HCT116 (cell line): Measurements from ENCODE around the gene TTC17. TPM values are rescaled to one million over a fixed set of nuclear protein-coding genes. Genes with fewer than 3 reads are reported as not detected.

Source experiments
- ATAC-seq: fragments of 200-7000 bp; cut with Tn5 transposase; 2 replicates; pipeline ENCODE4 v1.9.1; 2020; ENCODE audit warnings: mild to moderate bottlenecking, moderate library complexity
- BruUV-seq: library from RNA; stranded (reverse); fragments of 400-500 nt; replicated peaks from 2 replicates; lab custom pipeline; 2021; lab: Mats Ljungman, UMichigan
- CTCF ChIA-PET: fragments of 300-600 bp; sonication (Branson Sonifier 250); formaldehyde crosslinking; loops from one replicate; lab custom pipeline; 2021; ENCODE audit warnings: antibody characterized with exemption; lab: Charles Lee
- POLR2A ChIA-PET: fragments of 300-600, 350-600 bp; sonication (Branson Sonifier 250); formaldehyde crosslinking; loops from one replicate; lab custom pipeline; 2021; ENCODE audit warnings: antibody characterized with exemption; lab: Charles Lee
- RAD21 ChIA-PET, 2 experiments: fragments of 300-600 bp; sonication (Branson Sonifier 250); formaldehyde crosslinking; loops; one replicate each; lab custom pipeline; 2023; ENCODE audit warnings: low total read pairs in 2 of 2; ENCODE audit not compliant: uncharacterized antibody in 2 of 2, unreplicated experiment in 2 of 2, low non-redundant PET in 1 of 2; lab: Charles Lee
- DNase-seq: peaks from one replicate; pipeline ENCODE4 v3.0.0-alpha.2; 2010; ENCODE audit warnings: low read depth, low spot score
- H2AFZ ChIP-seq: fragments of 200-600 bp; shearing (Covaris generic), sonication (generic); 2 replicates; pipeline ENCODE4 v1.6.1; 2017; ENCODE audit warnings: low read depth, mixed run types, mixed read lengths, antibody characterized with exemption, low read length; ENCODE audit not compliant: poor library complexity, severe bottlenecking
- H3K27ac ChIP-seq: 2 replicates; pipeline ENCODE4 v1.5.1; 2012; ENCODE audit warnings: low read depth, low read length
- H3K27me3 ChIP-seq: fragments of 200-600 bp; sonication (generic); 2 replicates; pipeline ENCODE4 v1.6.1; 2016; ENCODE audit warnings: mixed run types, low read length, mixed read lengths; ENCODE audit not compliant: insufficient read depth
- H3K36me3 ChIP-seq, 2 experiments: fragments of 200-500 bp in 1 of 2; fragments of 200-600 bp in 1 of 2; sonication (Bioruptor generic) in 1 of 2; sonication (generic) in 1 of 2; 2 replicates each; pipeline versions ENCODE4 v1.5.1 to v1.6.1; 2014 to 2016; ENCODE audit warnings: low read length in 2 of 2, inconsistent platforms in 1 of 2, mixed read lengths in 1 of 2, mixed run types in 1 of 2; ENCODE audit not compliant: insufficient read depth in 2 of 2, control insufficient read depth in 1 of 2
- H3K4me1 ChIP-seq, 2 experiments: fragments of 200-600 bp in 1 of 2; sonication (generic) in 1 of 2; 2 replicates each; pipeline versions ENCODE4 v1.5.1 to v1.6.1; 2012 to 2017; ENCODE audit warnings: low read length in 2 of 2, inconsistent platforms in 1 of 2, mild to moderate bottlenecking in 1 of 2, mixed read lengths in 1 of 2, mixed run types in 1 of 2, moderate library complexity in 1 of 2; ENCODE audit not compliant: insufficient read depth in 2 of 2, control insufficient read depth in 1 of 2
- H3K4me2 ChIP-seq: fragments of 200-600 bp; sonication (generic); 2 replicates; pipeline ENCODE4 v1.6.1; 2017; ENCODE audit warnings: mixed run types, low read length, mixed read lengths
- H3K4me3 ChIP-seq, 2 experiments: fragments of 200-600 bp in 1 of 2; sonication (generic) in 1 of 2; replicated peaks in 1 of 2; 2 replicates each; pipeline ENCODE4 v1.5.1; 2011 to 2016; ENCODE audit warnings: low read length in 2 of 2, control low read depth in 1 of 2, low read depth in 1 of 2, mild to moderate bottlenecking in 1 of 2, mixed read lengths in 1 of 2, mixed run types in 1 of 2
- H3K79me2 ChIP-seq: fragments of 200-600 bp; sonication (generic); 2 replicates; pipeline ENCODE4 v1.6.1; 2017; ENCODE audit warnings: mild to moderate bottlenecking, mixed run types, low read length, moderate library complexity, mixed read lengths; ENCODE audit not compliant: insufficient read depth
- H3K9ac ChIP-seq: fragments of 200-600 bp; sonication (generic); 2 replicates; pipeline ENCODE4 v1.6.1; 2016; ENCODE audit warnings: low read length, mixed read lengths
- H3K9me2 ChIP-seq: fragments of 200-600 bp; sonication (generic), shearing (Covaris generic); 2 replicates; pipeline ENCODE4 v1.6.1; 2017; ENCODE audit warnings: mixed run types, mild to moderate bottlenecking, moderate library complexity; ENCODE audit not compliant: insufficient read depth
- H3K9me3 ChIP-seq, 2 experiments: fragments of 200-500 bp in 1 of 2; fragments of 200-600 bp in 1 of 2; sonication (Bioruptor generic) in 1 of 2; sonication (generic) in 1 of 2; 2 replicates each; pipeline ENCODE4 v1.6.1; 2014 to 2017; ENCODE audit warnings: low read length in 2 of 2, mixed read lengths in 2 of 2, inconsistent platforms in 1 of 2, low read depth in 1 of 2, mild to moderate bottlenecking in 1 of 2, mixed run types in 1 of 2, moderate library complexity in 1 of 2; ENCODE audit not compliant: control insufficient read depth in 1 of 2, insufficient read depth in 1 of 2
- H4K20me1 ChIP-seq: fragments of 200-600 bp; sonication (generic), shearing (Covaris generic); 2 replicates; pipeline ENCODE4 v1.6.1; 2017; ENCODE audit warnings: mixed run types, mild to moderate bottlenecking, moderate library complexity; ENCODE audit not compliant: insufficient read depth
- EZH2 ChIP-seq: fragments of 200-600 bp; sonication (generic); IDR thresholded peaks from 2 replicates; pipeline ENCODE4 v1.6.1; 2017; ENCODE audit warnings: antibody characterized with exemption, mixed run types
- FOSL1 ChIP-seq: IDR thresholded peaks from 2 replicates; pipeline ENCODE4 v1.6.1; 2012; ENCODE audit warnings: low read depth
- POLR2A ChIP-seq: IDR thresholded peaks from 2 replicates; pipeline ENCODE4 v1.7.0; 2011; ENCODE audit warnings: borderline replicate concordance; ENCODE audit not compliant: insufficient read depth, insufficient read length; ENCODE audit errors: extremely low read depth
- RAD21 ChIP-seq: IDR thresholded peaks from 2 replicates; pipeline ENCODE4 v1.6.1; 2012; ENCODE audit warnings: low read depth, mild to moderate bottlenecking
- intact Hi-C: fragments of 100-400 bp; cut with micrococcal nuclease; formaldehyde crosslinking; loops from 2 replicates; pipeline ENCODE4 v1.10.0; 2022
- total RNA-seq: library from RNA; stranded (reverse); gene quantifications from one replicate; pipeline ENCODE4 v1.2.1, GENCODE V29; 2021; ENCODE audit not compliant: unreplicated experiment
- TF ChIP-seq, protein P1 (sequence below): IDR thresholded peaks from 2 replicates; pipeline ENCODE4 v1.6.1; 2011; ENCODE audit warnings: mild to moderate bottlenecking, low read length, moderate library complexity; ENCODE audit not compliant: insufficient replicate concordance; ENCODE audit errors: extremely low read depth
- TF ChIP-seq, protein P2 (sequence below): IDR thresholded peaks from 2 replicates; pipeline ENCODE4 v1.6.1; 2012
- TF ChIP-seq, protein P3 (sequence below), 3 experiments: fragments of 200-600 bp in 1 of 3; sonication (generic) in 1 of 3; IDR thresholded peaks in 2 of 3; conservative IDR thresholded peaks in 1 of 3; 2 replicates each; pipeline ENCODE4 v1.5.1; 2012 to 2017; ENCODE audit warnings: low read depth in 2 of 3, low read length in 2 of 3, antibody characterized with exemption in 1 of 3, borderline replicate concordance in 1 of 3, control low read depth in 1 of 3, mild to moderate bottlenecking in 1 of 3, mixed read lengths in 1 of 3, mixed run types in 1 of 3, moderate library complexity in 1 of 3; ENCODE audit not compliant: insufficient read depth in 1 of 3

Gene TTC17
- total RNA-seq, 1 experiment from 2014 or later: 51.6 TPM

DNA sequence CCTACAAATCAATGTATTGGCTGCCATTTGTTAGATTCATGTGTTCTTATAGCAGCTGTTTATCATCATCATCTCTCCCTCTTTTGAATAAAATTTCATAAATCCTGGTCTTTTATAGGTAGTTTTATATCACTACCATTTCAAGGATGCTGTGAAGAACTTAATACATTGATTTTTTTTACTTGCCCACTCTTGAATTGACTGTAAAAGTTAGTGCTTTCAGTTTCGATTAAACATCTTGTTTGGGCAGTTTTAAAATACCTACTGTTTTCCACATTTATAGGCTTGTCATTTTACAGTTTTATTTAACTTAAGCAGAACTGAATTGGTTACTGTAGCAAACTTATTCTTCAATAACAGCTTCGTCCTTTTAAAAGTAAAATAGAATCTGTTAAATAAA, 59.5 kb downstream of the TTC17 start:
- Histone ChIP-seq H3K9me2 (no peaks in the 10 kb centered on the region), H3K9ac (no peak overlapping the region), H3K36me3 (peaks cover 0 to 3% of the 10 kb centered on the region in 2 experiments; a peak in 3 of 4 replicates), H2AFZ (no peak overlapping the region), H3K79me2 (no peaks in the 10 kb centered on the region), H3K4me3 (no peak overlapping the region), H3K4me2 (no peak overlapping the region), H4K20me1 (no peaks in the 10 kb centered on the region), H3K4me1 (no peaks in the 10 kb centered on the region), H3K27me3 (no peaks in the 10 kb centered on the region), H3K9me3 (no peaks in the 10 kb centered on the region), H3K27ac (no peak overlapping the region)
- POLR2A ChIA-PET: no interaction called here
- BruUV-seq: no TSS peak
- CTCF ChIA-PET: interaction anchor here (1.8 to 2.3 kb wide), 2 partner anchors 11 to 15 kb away, joined by 5 to 6 read pairs; no protein-coding TSS in a partner anchor
- RAD21 ChIA-PET: no interaction called here
- DNase-seq (no peak), ATAC-seq (no peak)
- TF ChIP-seq FOSL1 (no peak), EZH2 (no peak), POLR2A (no peak)
- TF ChIP-seq, protein P1, sequence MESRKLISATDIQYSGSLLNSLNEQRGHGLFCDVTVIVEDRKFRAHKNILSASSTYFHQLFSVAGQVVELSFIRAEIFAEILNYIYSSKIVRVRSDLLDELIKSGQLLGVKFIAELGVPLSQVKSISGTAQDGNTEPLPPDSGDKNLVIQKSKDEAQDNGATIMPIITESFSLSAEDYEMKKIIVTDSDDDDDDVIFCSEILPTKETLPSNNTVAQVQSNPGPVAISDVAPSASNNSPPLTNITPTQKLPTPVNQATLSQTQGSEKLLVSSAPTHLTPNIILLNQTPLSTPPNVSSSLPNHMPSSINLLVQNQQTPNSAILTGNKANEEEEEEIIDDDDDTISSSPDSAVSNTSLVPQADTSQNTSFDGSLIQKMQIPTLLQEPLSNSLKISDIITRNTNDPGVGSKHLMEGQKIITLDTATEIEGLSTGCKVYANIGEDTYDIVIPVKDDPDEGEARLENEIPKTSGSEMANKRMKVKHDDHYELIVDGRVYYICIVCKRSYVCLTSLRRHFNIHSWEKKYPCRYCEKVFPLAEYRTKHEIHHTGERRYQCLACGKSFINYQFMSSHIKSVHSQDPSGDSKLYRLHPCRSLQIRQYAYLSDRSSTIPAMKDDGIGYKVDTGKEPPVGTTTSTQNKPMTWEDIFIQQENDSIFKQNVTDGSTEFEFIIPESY: no peak
- intact Hi-C loops: no loop called here

DNA sequence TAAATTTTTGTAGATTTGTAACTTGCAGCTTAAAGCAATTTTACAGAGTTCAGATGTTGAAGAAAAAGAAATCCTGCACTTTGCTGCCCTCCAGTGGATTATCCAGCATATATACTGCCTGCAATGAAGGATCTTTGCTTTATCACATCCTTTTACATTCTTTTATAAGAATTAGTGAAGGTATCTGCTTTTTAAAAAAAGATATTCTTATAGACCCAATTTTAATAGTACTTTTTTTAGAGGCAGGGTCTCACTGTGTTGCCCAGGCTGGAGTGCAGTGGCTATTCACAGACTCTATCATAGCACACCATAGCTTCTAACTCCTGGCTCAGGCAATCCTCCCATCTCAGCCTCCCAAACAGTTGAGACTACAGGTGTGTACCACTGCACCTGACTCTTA, 60.7 kb downstream of the TTC17 start:
- Histone ChIP-seq H3K36me3 (peaks cover 0 to 3% of the 10 kb centered on the region in 2 experiments; a peak in 3 of 4 replicates), H3K4me2 (no peak overlapping the region), H3K9ac (no peak overlapping the region), H3K4me1 (no peaks in the 10 kb centered on the region), H3K79me2 (no peaks in the 10 kb centered on the region), H3K27me3 (no peaks in the 10 kb centered on the region), H2AFZ (no peak overlapping the region)
- peak; percentile 72; the same call in 1 of the 2 replicates for ATAC-seq
- RAD21 ChIA-PET: interaction anchor here in 1 of 2 experiments (1.3 kb wide), 1 partner anchor 108 kb away, joined by 3 read pairs; the partner anchor contains the start of gene API5
- peak; percentile 2 for DNase-seq
- TF ChIP-seq, protein P2, sequence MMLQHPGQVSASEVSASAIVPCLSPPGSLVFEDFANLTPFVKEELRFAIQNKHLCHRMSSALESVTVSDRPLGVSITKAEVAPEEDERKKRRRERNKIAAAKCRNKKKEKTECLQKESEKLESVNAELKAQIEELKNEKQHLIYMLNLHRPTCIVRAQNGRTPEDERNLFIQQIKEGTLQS: no peak
- TF ChIP-seq, protein P3, sequence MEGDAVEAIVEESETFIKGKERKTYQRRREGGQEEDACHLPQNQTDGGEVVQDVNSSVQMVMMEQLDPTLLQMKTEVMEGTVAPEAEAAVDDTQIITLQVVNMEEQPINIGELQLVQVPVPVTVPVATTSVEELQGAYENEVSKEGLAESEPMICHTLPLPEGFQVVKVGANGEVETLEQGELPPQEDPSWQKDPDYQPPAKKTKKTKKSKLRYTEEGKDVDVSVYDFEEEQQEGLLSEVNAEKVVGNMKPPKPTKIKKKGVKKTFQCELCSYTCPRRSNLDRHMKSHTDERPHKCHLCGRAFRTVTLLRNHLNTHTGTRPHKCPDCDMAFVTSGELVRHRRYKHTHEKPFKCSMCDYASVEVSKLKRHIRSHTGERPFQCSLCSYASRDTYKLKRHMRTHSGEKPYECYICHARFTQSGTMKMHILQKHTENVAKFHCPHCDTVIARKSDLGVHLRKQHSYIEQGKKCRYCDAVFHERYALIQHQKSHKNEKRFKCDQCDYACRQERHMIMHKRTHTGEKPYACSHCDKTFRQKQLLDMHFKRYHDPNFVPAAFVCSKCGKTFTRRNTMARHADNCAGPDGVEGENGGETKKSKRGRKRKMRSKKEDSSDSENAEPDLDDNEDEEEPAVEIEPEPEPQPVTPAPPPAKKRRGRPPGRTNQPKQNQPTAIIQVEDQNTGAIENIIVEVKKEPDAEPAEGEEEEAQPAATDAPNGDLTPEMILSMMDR (IDR thresholded peaks at IDR 0.05 in 2 of 3, conservative IDR thresholded peaks at IDR 0.05 in 1 of 3; ENCODE audit: borderline replicate concordance in 1 of 3, insufficient read depth in 1 of 3, low read depth in 2 of 3, low read length in 2 of 3): peak; percentile 10 to 77 (median 64); a peak in 4 of 6 replicates
- peak; percentile 48 for TF ChIP-seq RAD21
- TF ChIP-seq, all 23 proteins: peak for 2
- no peak overlapping the region for H3K27ac ChIP-seq
- BruUV-seq: no TSS peak
- H3K4me3 ChIP-seq: no peak overlapping the region
- H3K9me2 ChIP-seq: no peaks in the 10 kb centered on the region
- CTCF ChIA-PET: interaction anchor here (0.7 to 2.3 kb wide), 6 partner anchors 8 to 432 kb away, joined by 3 to 6 read pairs (median 4); no protein-coding TSS in a partner anchor
- H4K20me1 ChIP-seq: no peaks in the 10 kb centered on the region
- POLR2A ChIA-PET: no interaction called here
- intact Hi-C loops: no loop called here
- H3K9me3 ChIP-seq: no peaks in the 10 kb centered on the region
